ENCODE data around the gene TTC4.

- TF ChIP-seq CTCF (conservative IDR thresholded peaks at IDR 0.05; ENCODE audit: low read length) = no peak
- TF ChIP-seq EZH2phosphoT487 (IDR thresholded peaks at IDR 0.05; ENCODE audit: borderline replicate concordance, low read depth, low read length) = no peak
Measured at GRCh38 chr1:54714881-54715492, 674 bp upstream of the TTC4 start.

Data from OCI-LY7 (cell line).